NCI-H1092 treated with DMSO at 0.1 percent for 48 hours (cell line): ENCODE data around the gene SLC12A7.

ENCODE experiments used
- DNase-seq: peaks from one replicate; lab custom pipeline; 2025; lab: John Stamatoyannopoulos, UW

Gene SLC12A7

DNA sequence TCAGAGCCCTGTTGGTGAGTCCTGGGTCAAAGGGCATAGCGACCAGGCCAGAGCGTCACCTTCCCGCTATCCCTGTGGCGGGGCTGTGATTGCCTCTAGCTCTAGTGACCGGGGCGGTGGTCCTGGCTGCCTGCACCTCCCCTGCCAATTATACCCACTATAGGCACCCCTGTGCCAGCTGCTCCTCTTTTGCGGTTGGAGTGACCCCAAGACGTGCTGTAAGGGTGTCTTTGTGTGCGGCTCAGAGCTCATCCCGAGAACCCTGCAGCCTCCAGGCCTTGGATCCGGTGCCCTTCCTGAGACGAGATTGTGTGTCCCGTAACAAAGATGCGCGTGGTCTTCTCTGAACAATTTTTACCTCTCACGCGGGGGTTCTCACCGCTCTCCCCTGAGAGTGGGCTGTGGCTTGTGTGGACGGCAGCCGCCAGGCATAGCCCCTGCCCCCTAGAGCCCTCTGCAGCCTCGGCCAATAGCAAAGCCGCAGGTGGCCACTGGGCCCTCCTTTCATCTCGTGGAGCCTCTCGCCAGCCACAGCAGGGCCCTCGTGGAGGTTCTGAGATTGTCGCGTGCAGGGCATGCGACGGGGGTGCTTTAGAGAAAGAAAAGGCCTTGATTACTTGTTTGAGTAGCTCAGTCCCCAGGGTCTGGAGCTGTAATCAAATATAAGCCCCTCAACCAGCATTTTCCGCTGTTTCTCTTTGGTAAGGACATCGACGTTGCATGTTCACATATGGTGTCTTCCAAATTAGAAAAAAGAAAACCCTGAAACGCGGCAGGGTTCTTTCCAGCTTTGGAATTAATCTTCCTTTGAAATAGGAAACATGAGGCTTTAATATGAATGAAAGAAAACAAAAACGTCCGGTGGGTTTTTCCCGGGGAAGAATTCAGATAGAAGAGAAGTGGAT is 92.6 kb downstream of the SLC12A7 start:
- DNase-seq: no peak

DNA sequence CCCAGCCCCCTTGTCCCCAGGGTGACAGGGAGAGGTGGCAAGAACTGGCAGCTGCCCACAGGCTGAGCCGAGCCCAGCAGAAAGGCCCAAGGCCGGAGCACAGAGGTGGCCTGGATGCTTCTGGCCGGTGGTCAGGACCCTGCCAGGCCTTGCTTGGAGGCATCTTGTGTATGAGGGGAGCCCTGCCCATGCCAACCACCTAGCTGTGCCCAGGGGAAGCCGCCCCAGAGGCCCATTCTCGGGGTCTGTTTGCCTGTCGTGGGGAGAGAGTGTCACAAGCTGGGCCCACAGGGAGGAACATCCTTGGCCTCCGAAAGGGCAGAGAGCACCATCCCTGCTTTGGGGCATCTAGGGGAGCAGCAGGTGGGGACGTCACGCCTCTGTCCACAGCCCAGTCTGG is 93.3 kb downstream of the SLC12A7 start:
- DNase-seq: no peak

DNA sequence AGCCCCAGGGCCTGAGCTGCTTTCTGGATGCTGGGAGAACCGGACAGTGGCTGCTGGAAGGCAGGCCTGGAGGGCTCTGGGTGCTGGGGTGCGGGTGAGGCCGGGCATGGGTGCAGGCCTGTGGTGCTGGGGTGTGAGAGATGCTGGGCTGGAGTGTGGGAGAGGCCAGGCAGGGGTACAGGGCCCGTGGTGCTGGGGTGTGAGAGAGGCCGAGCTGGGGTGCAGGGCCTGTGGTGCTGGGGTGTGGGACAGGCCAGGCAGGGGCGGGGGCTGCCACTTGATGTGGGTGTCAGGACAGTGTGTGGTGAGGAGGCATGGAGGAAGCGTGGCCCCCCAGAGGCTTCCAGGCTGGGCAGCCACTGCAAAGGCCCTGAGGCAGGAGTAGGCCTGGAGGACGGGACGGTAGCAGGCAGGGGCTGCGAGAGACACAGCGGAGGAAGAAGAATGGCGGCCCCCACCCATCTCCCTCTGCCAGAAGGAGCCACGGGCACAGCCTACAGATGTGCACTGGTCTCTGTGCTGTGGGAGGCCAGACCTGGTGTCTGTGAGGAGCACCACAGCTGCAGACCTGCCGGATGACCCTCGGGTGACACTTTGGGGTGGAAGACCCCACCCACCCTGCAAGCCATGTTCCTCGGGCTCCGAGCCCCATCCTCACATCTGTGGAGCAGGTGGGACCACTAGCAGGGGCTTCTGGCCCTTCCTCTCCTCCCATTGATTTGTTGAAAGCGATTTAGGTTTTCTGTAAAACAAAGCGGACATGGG is 94.0 kb downstream of the SLC12A7 start:
- DNase-seq: no peak

- no peak for DNase-seq
Measured at GRCh38 chr5:1017056-1017455, 94.8 kb downstream of the SLC12A7 start.

DNA sequence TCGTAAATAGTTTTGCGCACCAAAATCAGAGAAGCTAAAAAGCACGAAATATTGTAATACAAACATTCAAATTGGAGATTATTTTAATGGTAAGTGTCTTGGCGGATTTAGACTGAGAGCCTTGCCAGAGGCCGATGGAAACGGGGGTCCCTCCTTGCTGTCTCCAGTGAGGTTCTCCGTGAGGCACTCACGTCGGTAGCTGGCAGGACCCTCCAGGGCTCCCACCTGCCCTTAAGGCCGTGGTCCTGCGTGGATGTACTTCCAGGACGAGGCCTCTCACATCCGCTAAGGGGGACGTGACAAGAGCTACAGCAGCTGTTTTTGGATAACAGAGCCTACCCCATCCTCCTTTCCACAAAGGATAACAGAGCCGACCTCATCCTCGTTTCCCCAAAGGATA is 95.4 kb downstream of the SLC12A7 start:
- no peak for DNase-seq

DNA sequence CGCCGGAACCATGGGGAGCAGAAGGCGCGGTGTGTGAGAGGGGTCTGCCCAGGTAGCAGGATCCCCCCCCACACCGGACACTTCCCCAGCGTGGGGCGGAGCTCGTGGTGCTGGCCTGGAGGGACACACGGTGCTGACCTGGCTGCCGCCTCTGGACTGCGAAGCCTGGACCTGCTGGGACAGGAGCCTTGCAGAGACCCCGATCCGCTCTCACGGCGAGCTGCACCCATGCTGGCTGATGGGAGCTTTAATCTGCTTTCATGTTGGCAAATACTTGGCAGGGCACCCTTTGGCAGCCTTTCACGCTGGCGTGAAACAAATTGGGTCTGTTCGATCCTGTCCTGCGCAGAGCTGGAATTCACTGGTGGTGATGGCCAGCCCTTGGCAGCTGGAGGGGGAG is 95.8 kb downstream of the SLC12A7 start:
- DNase-seq: no peak

DNA sequence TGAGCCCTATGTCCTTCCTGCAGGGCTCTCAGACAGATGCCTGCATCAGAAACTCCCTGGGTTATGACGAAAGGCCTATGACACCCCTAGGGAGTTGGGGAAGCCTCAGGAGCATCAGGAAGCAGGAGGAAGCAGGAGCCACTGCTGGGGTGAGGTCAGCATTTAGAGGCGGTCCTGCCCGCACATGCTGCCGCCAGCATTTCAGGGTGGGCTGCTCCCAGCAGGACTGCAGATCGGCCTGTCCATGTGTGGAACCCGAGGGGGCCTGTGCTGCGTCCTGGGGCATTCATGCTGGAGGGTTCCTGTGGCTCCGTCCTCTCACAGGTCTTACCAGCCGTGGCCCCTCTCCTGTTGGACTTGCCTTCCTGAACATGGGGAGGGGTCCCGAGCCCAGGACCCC is 96.4 kb downstream of the SLC12A7 start:
- DNase-seq: no peak

DNA sequence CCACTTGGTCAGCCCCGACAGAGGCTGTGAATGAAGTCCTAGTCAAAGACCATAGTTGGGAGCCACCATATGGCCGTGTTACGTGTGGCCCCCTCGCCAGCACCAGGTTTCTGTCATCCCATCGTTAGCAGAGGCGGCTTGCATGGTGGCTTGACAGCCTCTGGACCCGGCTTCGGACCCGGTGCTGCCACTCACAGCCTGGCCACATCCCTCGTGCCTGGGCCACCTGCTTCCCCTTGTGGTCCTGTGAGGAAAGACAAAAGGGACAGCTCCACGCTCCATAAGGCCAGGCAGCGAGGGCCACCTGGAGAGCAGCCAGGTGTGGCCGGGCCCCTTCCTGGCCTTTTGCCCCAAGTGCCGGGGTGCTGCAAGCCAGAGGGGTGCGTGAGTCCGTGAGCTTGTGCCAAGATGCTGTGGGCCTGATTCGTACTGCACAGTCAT is 97.1 kb downstream of the SLC12A7 start:
- DNase-seq: peak; percentile 4

DNA sequence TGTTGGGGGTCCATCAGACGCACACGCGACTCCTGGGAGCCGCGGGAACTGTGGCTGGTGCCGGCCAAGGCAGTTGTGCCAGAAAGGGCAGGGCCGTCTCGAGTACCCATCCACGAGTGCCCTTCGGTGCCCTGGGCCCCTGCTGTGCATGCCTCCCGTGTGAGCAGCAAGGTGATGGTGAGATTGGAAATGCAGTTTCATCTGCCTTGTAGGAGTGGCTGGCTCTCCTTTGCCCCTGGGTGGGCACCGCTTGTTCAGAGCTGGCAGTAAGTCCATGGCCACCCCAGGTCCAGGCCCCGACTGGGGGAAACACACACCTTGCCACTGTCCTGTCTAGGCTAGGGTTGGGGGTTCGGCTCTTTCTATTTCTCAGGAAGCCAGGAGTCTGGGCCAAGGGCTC is 97.5 kb downstream of the SLC12A7 start:
- DNase-seq: no peak

DNA sequence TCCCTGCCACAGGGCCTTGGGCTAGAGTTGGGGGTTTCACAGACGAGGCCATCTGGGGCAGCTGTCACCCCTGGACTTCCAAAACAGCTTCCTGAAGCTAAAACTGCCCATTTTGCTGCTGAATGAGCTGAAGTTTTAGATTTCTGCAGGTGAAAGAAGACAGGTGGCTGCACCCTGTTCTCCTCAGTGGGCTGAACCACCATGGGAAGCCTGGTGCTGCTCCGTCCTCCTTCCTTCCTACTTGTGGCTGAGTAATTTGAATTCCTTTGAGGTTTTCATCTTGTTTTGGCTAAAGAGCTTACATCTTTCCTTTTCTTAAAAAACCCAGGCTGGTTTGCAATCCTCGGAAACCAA is 97.9 kb downstream of the SLC12A7 start:
- no peak for DNase-seq

GRCh38 chr5:1013238-1013947 is 98.5 kb downstream of the SLC12A7 start:
- DNase-seq: no peak

- DNase-seq: no peak
Measured at GRCh38 chr5:1012900-1013237, 99.0 kb downstream of the SLC12A7 start.

DNA sequence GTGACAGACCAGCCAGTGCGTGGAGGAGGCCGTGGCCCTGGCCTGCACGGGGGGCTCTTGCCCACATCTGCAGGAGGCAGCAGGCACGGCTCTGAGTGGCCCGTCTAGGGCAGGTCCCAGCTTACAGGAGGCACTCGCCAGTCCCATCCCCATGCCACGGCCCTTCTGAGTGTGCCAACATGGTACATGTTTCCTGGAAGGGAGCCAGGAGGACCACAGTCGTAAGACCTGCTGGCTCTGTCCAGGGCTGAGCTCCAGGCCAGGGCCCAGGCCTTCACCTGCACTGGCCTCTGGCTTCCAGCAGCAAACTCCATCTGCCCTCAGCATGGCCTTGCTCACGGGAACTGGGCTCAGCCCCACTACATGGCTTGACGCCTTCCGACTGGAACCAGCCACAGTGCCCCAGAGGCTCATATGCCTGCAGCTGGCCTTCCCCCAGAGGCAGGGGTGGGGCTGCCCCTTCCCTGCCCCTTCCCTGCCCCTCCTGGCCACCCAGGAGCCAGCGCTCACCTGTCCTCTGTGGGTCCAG is 99.5 kb downstream of the SLC12A7 start:
- DNase-seq: no peak

DNA sequence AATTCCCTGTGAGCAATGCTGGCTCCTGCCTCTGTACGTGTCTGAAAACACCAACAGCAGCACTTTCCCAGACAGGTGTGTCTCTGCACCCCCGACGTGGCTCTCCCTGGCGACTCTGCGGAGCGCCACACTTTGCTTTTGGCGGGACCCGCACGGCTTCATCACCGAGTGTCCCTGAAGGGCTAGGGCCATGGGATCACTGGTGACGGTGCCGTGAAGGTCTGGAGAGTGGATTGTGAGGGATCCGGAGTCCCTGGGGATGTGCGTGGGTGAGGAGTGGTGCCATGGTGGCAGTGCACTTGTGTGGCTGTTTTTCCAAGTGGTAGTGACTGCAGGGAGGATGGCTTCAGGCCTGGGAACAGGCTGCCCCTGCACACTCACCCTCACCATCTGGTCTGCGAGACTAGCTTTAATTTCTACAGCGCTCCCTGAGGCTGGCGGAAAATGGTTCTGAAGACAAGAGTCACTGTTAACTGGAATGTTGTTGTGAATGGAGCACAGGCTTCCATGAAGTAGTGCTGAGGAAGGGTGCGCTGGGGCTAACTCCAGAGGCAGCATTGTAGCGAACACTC is 100.0 kb downstream of the SLC12A7 start:
- DNase-seq: no peak

DNA sequence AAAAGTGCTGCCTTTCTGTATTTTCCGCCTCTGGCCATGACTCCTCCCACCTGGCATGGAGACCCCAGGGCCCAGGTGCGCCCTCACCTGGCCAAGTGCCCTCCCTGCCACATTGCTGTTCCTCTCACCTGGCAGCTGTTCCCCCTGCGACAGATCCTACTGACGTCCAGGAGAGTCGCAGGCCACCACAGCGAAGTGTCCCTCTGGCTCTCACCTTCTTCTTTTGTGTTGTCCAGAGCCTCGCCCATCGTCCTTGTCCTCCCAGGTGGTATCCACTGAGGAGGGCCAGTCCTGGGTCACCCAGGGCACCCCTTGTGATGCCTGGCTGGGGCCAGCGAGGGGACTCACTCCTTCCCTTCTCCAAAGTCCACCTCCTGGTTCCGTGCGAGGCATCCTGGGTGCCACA is 100.6 kb downstream of the SLC12A7 start:
- DNase-seq: peak; percentile 7

- no peak for DNase-seq
Measured at GRCh38 chr5:1010641-1011046, 101.2 kb downstream of the SLC12A7 start.

DNA sequence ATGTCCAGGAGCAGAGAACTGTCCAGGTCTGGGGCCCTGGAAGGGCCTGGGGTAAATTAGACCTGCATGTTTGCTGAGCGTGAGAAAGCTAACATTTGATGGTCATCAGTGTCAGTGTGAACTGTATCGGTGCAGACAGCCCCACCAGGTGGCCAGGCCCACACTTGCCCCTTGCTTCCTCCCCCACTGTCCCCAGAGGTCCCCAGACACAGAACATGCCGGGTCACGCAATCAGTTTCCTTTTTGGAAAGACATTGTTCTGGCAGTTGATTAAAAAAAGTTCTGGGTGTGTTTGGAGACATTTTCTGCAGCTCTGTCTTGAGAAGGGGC is 101.7 kb downstream of the SLC12A7 start:
- no peak for DNase-seq

GRCh38 chr5:1009359-1010180 is 102.3 kb downstream of the SLC12A7 start:
- no peak for DNase-seq

DNA sequence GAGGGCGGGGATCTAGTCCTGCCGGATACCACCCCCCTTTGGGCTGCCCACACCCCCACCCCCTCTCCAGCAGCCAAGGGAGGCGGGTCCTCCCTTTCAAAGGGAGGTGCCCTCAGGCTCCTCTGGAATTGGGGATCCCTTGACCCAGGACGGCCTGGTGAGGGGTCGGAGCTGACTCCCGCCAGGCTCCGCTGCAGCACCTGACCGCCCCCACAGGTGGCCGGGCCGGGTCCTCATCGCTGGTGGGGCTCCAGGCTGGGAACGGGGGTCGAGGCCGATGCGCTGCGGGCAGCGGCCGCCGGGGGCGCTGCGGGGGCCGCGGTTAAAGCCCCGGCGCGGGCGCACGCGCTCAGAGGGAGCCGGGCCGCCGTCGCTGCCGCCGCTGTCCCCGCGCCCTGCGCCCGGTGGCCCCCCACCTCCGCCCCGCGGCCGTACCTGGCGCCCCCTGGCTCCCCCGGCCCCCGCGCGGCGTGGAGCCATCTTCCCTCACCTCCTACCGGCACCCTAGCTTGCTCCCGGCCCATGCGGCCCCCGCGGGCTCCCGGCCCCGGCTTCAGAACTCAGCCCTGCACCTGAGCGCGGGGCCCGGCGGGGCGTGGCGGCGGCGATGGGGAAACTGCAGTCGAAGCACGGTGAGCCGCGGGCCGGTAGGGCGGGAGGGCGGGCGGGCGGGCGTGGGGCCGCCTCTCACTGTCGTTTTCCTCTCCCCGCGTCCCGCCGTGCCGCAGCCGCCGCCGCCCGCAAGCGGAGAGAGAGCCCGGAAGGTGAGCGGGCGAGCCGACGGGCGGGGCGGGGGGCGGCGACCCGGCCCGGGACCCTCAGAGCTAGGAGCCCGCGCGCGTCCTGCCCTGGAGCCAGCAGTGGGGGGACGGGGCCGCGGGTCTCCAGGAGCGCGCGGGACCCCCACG is 103.2 kb downstream of the SLC12A7 start, which contains the start of gene NKD2:
Gene NKD2 (plus strand): TSS at position 352 of the 908 bp plus-strand sequence. CDS start 256 bp downstream, at position 608.
- DNase-seq: peak; percentile 25
